ENCODE measurements around the gene NPHP3.
A peak's percentile ranks its signal among the peaks of the same experiment; 100 is the strongest.

The NPHP3 gene, protein sequence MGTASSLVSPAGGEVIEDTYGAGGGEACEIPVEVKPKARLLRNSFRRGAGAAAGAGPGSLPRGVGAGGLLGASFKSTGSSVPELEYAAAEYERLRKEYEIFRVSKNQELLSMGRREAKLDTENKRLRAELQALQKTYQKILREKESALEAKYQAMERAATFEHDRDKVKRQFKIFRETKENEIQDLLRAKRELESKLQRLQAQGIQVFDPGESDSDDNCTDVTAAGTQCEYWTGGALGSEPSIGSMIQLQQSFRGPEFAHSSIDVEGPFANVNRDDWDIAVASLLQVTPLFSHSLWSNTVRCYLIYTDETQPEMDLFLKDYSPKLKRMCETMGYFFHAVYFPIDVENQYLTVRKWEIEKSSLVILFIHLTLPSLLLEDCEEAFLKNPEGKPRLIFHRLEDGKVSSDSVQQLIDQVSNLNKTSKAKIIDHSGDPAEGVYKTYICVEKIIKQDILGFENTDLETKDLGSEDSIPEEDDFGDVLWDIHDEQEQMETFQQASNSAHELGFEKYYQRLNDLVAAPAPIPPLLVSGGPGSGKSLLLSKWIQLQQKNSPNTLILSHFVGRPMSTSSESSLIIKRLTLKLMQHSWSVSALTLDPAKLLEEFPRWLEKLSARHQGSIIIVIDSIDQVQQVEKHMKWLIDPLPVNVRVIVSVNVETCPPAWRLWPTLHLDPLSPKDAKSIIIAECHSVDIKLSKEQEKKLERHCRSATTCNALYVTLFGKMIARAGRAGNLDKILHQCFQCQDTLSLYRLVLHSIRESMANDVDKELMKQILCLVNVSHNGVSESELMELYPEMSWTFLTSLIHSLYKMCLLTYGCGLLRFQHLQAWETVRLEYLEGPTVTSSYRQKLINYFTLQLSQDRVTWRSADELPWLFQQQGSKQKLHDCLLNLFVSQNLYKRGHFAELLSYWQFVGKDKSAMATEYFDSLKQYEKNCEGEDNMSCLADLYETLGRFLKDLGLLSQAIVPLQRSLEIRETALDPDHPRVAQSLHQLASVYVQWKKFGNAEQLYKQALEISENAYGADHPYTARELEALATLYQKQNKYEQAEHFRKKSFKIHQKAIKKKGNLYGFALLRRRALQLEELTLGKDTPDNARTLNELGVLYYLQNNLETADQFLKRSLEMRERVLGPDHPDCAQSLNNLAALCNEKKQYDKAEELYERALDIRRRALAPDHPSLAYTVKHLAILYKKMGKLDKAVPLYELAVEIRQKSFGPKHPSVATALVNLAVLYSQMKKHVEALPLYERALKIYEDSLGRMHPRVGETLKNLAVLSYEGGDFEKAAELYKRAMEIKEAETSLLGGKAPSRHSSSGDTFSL (N-terminal part only)

DNA sequence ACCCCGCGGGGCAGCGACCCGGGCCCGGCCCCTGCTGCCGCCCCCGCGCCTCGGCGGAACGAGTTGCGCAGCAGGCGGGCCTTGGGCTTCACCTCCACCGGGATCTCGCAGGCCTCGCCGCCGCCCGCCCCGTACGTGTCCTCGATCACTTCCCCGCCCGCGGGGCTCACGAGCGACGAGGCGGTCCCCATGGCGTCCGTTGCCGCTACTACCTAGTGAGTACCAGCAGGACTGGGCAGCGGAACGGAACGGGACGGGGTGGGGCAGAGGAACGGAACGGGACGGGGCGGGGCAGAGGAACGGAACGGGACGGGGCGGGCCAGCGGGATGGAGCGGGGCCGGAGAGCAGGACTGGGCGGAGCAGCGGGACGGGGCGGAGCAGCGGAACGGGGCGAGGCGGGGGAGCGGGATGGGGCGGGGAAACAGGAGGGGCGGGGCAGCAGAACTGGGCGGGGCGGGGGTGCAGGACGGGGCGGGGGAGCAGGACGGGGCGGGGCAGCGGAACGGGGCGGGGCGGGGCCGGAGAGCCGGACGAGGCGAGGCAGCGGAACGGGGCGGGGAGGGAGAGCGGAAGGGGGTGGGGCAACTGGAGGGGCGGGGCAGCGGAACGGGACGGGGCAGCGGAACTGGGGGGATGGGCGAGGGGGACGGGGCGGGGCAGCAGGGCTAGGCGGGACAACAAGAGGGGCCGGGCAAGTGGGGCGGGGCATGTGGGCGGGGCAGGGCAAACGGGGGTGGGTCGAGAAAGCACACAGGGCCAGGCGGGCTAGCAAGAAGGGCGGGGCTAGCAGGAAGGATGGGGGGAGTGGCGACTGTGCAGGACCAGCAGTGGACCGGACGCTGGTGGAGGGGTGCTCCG lies at the start of gene NPHP3:
NPHP3 (minus strand) TSS at position 245 of the 859 bp plus-strand sequence; CDS start at position 191, 54 bp downstream.
- Histone ChIP-seq H3K36me3 (replicated peaks) (peaks cover 2% of the 10 kb centered on the region), H3K27me3 (replicated peaks) (no peaks in the 10 kb centered on the region), H3K4me3 (ENCODE audit: low read depth, low read length) (peak within 1 kb of the TSS; percentile 78), H3K27ac (peak within 1 kb of the TSS; percentile 82)
- TF ChIP-seq, protein P1, sequence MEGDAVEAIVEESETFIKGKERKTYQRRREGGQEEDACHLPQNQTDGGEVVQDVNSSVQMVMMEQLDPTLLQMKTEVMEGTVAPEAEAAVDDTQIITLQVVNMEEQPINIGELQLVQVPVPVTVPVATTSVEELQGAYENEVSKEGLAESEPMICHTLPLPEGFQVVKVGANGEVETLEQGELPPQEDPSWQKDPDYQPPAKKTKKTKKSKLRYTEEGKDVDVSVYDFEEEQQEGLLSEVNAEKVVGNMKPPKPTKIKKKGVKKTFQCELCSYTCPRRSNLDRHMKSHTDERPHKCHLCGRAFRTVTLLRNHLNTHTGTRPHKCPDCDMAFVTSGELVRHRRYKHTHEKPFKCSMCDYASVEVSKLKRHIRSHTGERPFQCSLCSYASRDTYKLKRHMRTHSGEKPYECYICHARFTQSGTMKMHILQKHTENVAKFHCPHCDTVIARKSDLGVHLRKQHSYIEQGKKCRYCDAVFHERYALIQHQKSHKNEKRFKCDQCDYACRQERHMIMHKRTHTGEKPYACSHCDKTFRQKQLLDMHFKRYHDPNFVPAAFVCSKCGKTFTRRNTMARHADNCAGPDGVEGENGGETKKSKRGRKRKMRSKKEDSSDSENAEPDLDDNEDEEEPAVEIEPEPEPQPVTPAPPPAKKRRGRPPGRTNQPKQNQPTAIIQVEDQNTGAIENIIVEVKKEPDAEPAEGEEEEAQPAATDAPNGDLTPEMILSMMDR (IDR thresholded peaks at IDR 0.05; ENCODE audit: low read depth, low read length, missing control alignments): no peak
- DNase-seq: peak; percentile 94
- in situ Hi-C loops (cut with HindIII; ENCODE audit: low pct_ligation_motif_present, low sequenced_read_pairs): no loop called here

DNA sequence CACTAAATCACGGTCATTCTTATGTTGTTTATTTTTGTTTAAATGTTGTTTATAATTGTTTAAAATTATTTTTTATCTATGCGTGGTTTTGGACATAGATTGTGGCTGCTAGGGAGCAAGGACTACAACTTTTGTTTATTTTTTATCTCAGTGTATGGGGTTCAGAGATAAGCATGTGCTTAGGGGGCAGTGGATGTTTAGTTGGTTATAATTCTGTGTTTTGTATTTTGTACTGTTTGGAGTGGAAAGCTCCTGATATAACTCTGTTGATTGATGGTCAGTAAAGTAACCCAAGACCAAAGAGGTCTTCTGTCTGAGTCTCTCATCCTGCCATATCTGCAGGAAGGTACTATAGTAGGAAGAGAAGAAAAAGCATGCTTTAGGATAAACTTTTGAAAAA lies 36.5 kb upstream of the NPHP3 start:
- H3K4me3 ChIP-seq (ENCODE audit: low read depth, low read length): no peak overlapping the region
- H3K27ac ChIP-seq: no peak overlapping the region
- no peaks in the 10 kb centered on the region for H3K27me3 ChIP-seq (replicated peaks)
- TF ChIP-seq, protein P1 (IDR thresholded peaks at IDR 0.05; ENCODE audit: low read depth, low read length, missing control alignments): no peak
- in situ Hi-C loops (cut with HindIII; ENCODE audit: low pct_ligation_motif_present, low sequenced_read_pairs): no loop called here
- no peaks in the 10 kb centered on the region for H3K36me3 ChIP-seq (replicated peaks)
- DNase-seq: no peak

DNA sequence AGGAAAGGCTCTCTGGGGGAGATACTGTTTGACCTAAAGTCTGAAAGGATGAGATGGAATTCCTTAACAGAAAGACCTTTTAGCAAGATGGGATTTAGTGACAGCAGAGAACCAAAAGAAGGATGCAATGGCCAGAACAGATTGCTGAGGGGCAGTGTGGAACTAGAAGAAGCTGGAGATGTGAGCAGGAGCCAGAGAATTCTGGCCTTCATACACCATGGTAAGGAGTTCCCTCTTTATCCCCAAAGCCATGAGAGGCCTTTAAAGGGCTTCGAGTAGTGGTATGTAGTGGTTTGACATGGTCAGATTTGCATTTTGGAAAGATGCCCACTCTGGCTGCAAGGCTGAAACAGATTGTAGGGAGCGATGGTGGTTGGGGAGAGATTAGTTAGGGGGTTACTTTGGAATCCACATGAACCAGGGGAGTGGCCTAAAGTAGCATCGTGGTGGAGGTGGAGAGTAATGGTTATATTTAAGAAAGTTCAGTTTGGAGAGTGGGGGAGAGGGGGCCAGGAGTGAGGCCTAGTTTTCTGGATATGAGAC lies 34.0 kb upstream of the NPHP3 start:
- DNase-seq: no peak
- TF ChIP-seq, protein P1 (IDR thresholded peaks at IDR 0.05; ENCODE audit: low read depth, low read length, missing control alignments): no peak
- no peak overlapping the region for H3K4me3 ChIP-seq (ENCODE audit: low read depth, low read length)

DNA sequence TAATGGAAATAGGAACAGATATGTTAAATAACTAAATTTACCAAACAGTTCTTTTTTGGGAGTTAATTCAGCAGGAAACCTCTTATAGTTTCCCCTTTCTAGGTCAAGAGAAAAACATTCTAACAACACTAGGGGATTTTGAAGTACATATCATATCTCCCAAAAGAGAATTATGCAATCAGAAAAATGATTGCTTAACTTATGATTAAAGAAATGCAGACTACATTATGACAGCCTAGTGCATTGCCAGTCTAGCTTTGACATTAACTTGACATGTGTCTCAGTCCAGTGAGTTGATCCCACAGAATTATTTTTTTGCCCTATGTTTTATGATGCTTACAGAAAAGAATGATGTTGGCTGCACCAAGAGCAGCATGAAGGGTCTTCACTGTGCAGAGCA lies 31.7 kb upstream of the NPHP3 start:
- in situ Hi-C loops (cut with HindIII; ENCODE audit: low pct_ligation_motif_present, low sequenced_read_pairs): no loop called here
- H3K27me3 ChIP-seq (replicated peaks): no peaks in the 10 kb centered on the region
- H3K4me3 ChIP-seq (ENCODE audit: low read depth, low read length): no peak overlapping the region
- TF ChIP-seq, protein P1 (IDR thresholded peaks at IDR 0.05; ENCODE audit: low read depth, low read length, missing control alignments): no peak
- H3K36me3 ChIP-seq (replicated peaks): no peaks in the 10 kb centered on the region
- DNase-seq: no peak
- no peak overlapping the region for H3K27ac ChIP-seq

More for the DNA sequence above, 34.0 kb upstream of the NPHP3 start:
- no peak overlapping the region for H3K27ac ChIP-seq
- no peaks in the 10 kb centered on the region for H3K27me3 ChIP-seq (replicated peaks)
- no peaks in the 10 kb centered on the region for H3K36me3 ChIP-seq (replicated peaks)
- in situ Hi-C loops (cut with HindIII; ENCODE audit: low pct_ligation_motif_present, low sequenced_read_pairs): no loop called here
